GM12873 (cell line): ENCODE measurements around the gene PDE4B.

Source experiments
- CTCF ChIP-seq: IDR thresholded peaks from 2 replicates; pipeline ENCODE4 v1.5.1; 2012; ENCODE audit warnings: low read depth, mild to moderate bottlenecking, moderate library complexity, low read length, control low read depth; ENCODE audit not compliant: insufficient read depth; ENCODE audit errors: missing control alignments

The PDE4B gene

GRCh38 chr1:66223681-66224080 lies 431.0 kb downstream of the PDE4B start:
- no peak for TF ChIP-seq CTCF

DNA sequence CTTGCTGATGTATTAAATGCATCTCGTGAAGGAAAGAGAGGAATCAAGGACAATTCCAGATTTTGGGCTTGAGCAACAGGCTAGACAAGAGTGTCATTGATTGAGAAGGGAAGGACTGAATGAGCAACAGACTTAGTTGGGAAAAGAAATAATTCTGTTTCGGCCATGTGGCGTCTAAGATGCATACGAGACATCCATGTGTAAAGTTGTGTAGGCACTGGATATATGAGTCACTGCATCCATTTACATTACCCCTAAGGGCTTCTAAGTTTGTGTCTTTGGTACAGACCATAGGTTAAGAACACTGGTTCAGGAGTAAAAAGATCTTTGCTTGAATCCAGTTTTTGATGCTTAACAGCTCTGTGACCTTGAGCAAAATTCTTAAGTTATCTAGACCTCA lies 434.3 kb downstream of the PDE4B start:
- TF ChIP-seq CTCF: no peak

- no peak for TF ChIP-seq CTCF
These were observed 435.3 kb downstream of the PDE4B start for GRCh38 chr1:66227966-66228365.

- no peak for TF ChIP-seq CTCF
These were observed 438.5 kb downstream of the PDE4B start for GRCh38 chr1:66231217-66231616.

DNA sequence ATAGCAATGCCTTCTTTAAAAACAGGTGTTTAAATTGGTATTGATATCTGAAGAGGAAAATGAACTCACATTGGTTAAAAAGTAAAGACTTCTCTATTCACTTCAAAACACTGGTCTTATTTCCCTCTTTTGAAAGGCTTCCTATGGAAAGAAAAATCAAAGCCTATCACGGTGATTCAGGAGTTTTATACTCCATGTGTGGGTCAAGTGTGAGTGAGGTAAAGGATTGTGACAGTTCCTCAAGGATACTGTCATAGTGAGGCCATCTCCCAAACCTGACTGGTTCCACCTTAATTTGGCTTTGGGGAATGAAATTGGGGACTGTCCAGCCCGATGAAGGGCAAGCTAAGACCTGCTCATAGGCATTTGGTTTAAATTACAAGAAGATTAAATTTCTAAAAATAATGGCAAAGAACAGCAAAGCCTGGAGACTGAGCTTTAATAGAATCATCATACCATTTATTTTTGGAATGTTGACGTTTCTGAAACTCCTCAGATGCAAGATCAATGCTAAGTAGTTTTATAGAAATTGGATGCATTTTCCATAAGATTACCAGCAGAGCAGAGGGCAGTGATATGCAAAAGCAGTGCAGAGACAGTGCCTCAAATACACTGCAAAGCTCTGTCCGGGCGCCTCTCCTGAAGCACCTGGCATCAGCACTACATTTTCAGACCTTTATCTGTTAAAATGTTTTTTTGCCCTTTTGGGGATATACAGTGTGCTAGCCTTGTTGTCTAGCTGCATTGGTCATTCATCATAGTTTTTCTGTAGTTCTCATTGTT lies 439.2 kb downstream of the PDE4B start:
- no peak for TF ChIP-seq CTCF

- TF ChIP-seq CTCF: no peak
These were observed 444.3 kb downstream of the PDE4B start for GRCh38 chr1:66237042-66237441.

GRCh38 chr1:66237722-66238479 lies 445.2 kb downstream of the PDE4B start:
- no peak for TF ChIP-seq CTCF
